ENCODE data around the gene GMEB1.

- TF ChIP-seq POLR2A (IDR thresholded peaks at IDR 0.05) (no peak), CTCF (IDR thresholded peaks at IDR 0.05) (no peak)
Measured at GRCh38 chr1:28684937-28685336, 16.4 kb downstream of the GMEB1 start.

Measured in uterus (tissue), 2 donors.